Esophagus muscularis mucosa (tissue), 2 donors: ENCODE results near the gene TPRN.

Experiments
- EP300 ChIP-seq: sonication (generic); formaldehyde crosslinking; IDR thresholded peaks from one replicate; pipeline ENCODE4 v1.6.1; 2017; ENCODE audit warnings: antibody characterized with exemption
- POLR2A ChIP-seq: fragments of 450-650 bp; IDR thresholded peaks from one replicate; pipeline ENCODE4 v1.6.1; 2017; ENCODE audit warnings: antibody characterized with exemption, moderate library complexity, mild to moderate bottlenecking, low read depth

- no peak for TF ChIP-seq POLR2A
- no peak for TF ChIP-seq EP300
Observed at GRCh38 chr9:137211532-137211931, 11.0 kb upstream of the TPRN start.
